ENCODE measurements around the gene PSMD12. TPM values are rescaled to one million over a fixed set of nuclear protein-coding genes. Genes with fewer than 3 reads are reported as not detected.

The PSMD12 gene
- total and polyA plus RNA-seq, 9 of the 15 experiments (the other 6 are each of a cell fraction or from before 2014, with no cell fraction given), result 36.6 to 150 (median 65.5) TPM

GRCh38 chr17:67385122-67385988 lies 19.0 kb upstream of the PSMD12 start:
- no TSS peak for BruUV-seq (replicated peaks)
- no peaks in the 10 kb centered on the region for H3K4me1 ChIP-seq (replicated peaks in 1 of 2; ENCODE audit: control insufficient read depth in 2 of 2, insufficient read depth in 2 of 2, low read length in 2 of 2)
- H3K4me2 ChIP-seq (ENCODE audit: insufficient read depth, low read length), result no peak overlapping the region
- no peak overlapping the region for H3K27ac ChIP-seq (ENCODE audit: extremely low read depth, low read depth, low read length)
- FAIRE-seq, result no peak
- no peak overlapping the region for H3K4me3 ChIP-seq
- no peaks in the 10 kb centered on the region for H3K9me1 ChIP-seq (ENCODE audit: control insufficient read depth, insufficient read depth, low read length)
- H3K79me2 ChIP-seq (ENCODE audit: control insufficient read depth, insufficient read depth, low read length), result no peaks in the 10 kb centered on the region
- POLR2A ChIA-PET, result no interaction called here
- CTCF ChIA-PET (ENCODE audit: low intra/inter-chr PET ratio), result no interaction called here
- H3K9me3 ChIP-seq (replicated peaks; ENCODE audit: control insufficient read depth, insufficient read depth, low read depth, low read length), result peaks cover 4% of the 10 kb centered on the region; the same call in 1 of the 2 replicates
- H3K9ac ChIP-seq (ENCODE audit: insufficient read depth in 1 of 2, low read depth in 2 of 2, low read length in 2 of 2), result no peak overlapping the region
- H2AFZ ChIP-seq (ENCODE audit: low read depth, low read length), result no peak overlapping the region
- ATAC-seq, result no peak
- peaks cover 16 to 21% of the 10 kb centered on the region in 2 experiments; a peak in 4 of 5 replicates for H3K27me3 ChIP-seq (ENCODE audit: control insufficient read depth in 2 of 2, insufficient read depth in 2 of 2, low read length in 2 of 2)
- WGBS (ENCODE audit: insufficient coverage, low coverage, missing lambda C conversion rate), result 46% methylated on average over 16 of the region's 20 CpGs
- no peak for DNase-seq (ENCODE audit: extremely low read depth in 1 of 4, low spot score in 3 of 4)
- in situ Hi-C loops (cut with MboI) (loop anchor here (25.0 kb wide), 1 partner anchor 302 kb away; no protein-coding TSS in a partner anchor), intact Hi-C loops (cut with micrococcal nuclease) (no loop called here)
- H3K36me3 ChIP-seq (ENCODE audit: control insufficient read depth, insufficient read depth, low read length), result no peaks in the 10 kb centered on the region
- no peaks in the 10 kb centered on the region for H4K20me1 ChIP-seq (replicated peaks; ENCODE audit: control insufficient read depth, insufficient read depth, low read length)
- TF ChIP-seq GTF2F1 (IDR thresholded peaks at IDR 0.05; ENCODE audit: low read depth, low read length) (no peak), CTCFL (IDR thresholded peaks at IDR 0.05; ENCODE audit: borderline replicate concordance, insufficient read depth, low read depth, low read length, poor library complexity, severe bottlenecking) (no peak), NFYB (IDR thresholded peaks at IDR 0.05; ENCODE audit: extremely low read depth, insufficient read length) (peak; percentile 81), FOSL1 (tag; conservative IDR thresholded peaks at IDR 0.05) (no peak), TSC22D4 (tag; IDR thresholded peaks at IDR 0.05) (no peak), YY1 (IDR thresholded peaks at IDR 0.05; ENCODE audit: borderline replicate concordance in 1 of 3, control insufficient read depth in 1 of 3, extremely low read depth in 1 of 3, insufficient read depth in 3 of 3, insufficient read length in 1 of 3, insufficient replicate concordance in 2 of 3, low read depth in 1 of 3, low read length in 2 of 3) (peak in 1 of 3 experiments; percentile 28), NCOA1 (IDR thresholded peaks at IDR 0.05; ENCODE audit: low read depth) (no peak), ZBTB33 (CRISPR knock-in tag; IDR thresholded peaks at IDR 0.05) (peak; percentile 85), THRA (IDR thresholded peaks at IDR 0.05) (no peak), KDM2B (CRISPR knock-in tag; IDR thresholded peaks at IDR 0.05) (no peak), CC2D1A (IDR thresholded peaks at IDR 0.05) (peak; percentile 22; the same call in 1 of the 2 replicates)

All from K562 (cell line).